Naive thymus-derived CD4-positive, alpha-beta T cell (primary cell): Measurements from ENCODE around the gene ABL2. TPM values are rescaled to one million over a fixed set of nuclear protein-coding genes. Genes with fewer than 3 reads are reported as not detected.
"Not testable (repeated sequence)": the region's sequence is repeated elsewhere in the genome, so short reads cannot be mapped to it uniquely, and the experiment has no call there.

Experiments
- ATAC-seq: fragments of 150-1000 bp; cut with Tn5 transposase; 2 replicates; pipeline ENCODE4 v1.10.0; 2021; ENCODE audit warnings: mild to moderate bottlenecking, moderate library complexity
- CTCF ChIA-PET: fragments of 350-600 bp; sonication (Branson Sonifier 250); formaldehyde crosslinking; loops from one replicate; lab custom pipeline; 2021; ENCODE audit warnings: antibody characterized with exemption; lab: Charles Lee
- POLR2A ChIA-PET: fragments of 350-600 bp; sonication (Branson Sonifier 250); formaldehyde crosslinking; loops from one replicate; lab custom pipeline; 2021; ENCODE audit warnings: antibody characterized with exemption, inconsistent platforms; lab: Charles Lee
- DNase-seq, 9 donors: peaks; one replicate each; pipeline versions ENCODE4 v3.0.0 to v3.0.0-alpha.2; 2020 to 2022; ENCODE audit warnings: mixed read lengths in 1 of 9
- H3K27ac ChIP-seq: one replicate; pipeline ENCODE4 v1.7.0; 2013; ENCODE audit warnings: mild to moderate bottlenecking, low read depth, low read length, moderate library complexity
- H3K27me3 ChIP-seq, 2 donors: one replicate each; pipeline ENCODE4 v1.7.0; 2013; ENCODE audit warnings: low read length in 2 of 2, mild to moderate bottlenecking in 2 of 2, moderate library complexity in 2 of 2; ENCODE audit not compliant: control insufficient read depth in 2 of 2, insufficient read depth in 2 of 2
- H3K36me3 ChIP-seq, 3 experiments: 1 replicate in 2 of 3; 2 replicates in 1 of 3; pipeline ENCODE4 v1.7.0; 2013; ENCODE audit warnings: low read length in 3 of 3, mild to moderate bottlenecking in 3 of 3, moderate library complexity in 1 of 3; ENCODE audit not compliant: insufficient read depth in 3 of 3, control insufficient read depth in 2 of 3
- H3K4me1 ChIP-seq, 2 donors: one replicate each; pipeline ENCODE4 v1.7.0; 2013; ENCODE audit warnings: low read length in 2 of 2, mild to moderate bottlenecking in 2 of 2, moderate library complexity in 1 of 2; ENCODE audit not compliant: control insufficient read depth in 2 of 2, insufficient read depth in 2 of 2
- H3K4me3 ChIP-seq: 2 replicates; pipeline ENCODE4 v1.7.0; 2013; ENCODE audit warnings: mild to moderate bottlenecking, low read length
- H3K9me3 ChIP-seq, 3 experiments: 1 replicate in 2 of 3; 2 replicates in 1 of 3; pipeline ENCODE4 v1.7.0; 2013; ENCODE audit warnings: low read length in 3 of 3; ENCODE audit not compliant: control insufficient read depth in 2 of 3
- H3K27ac Mint-ChIP-seq, 9 donors: one replicate each; pipeline ENCODE4 v1.8.0; 2020 to 2022; ENCODE audit warnings: mixed read lengths in 9 of 9, mild to moderate bottlenecking in 8 of 9, moderate library complexity in 5 of 9, inconsistent platforms in 2 of 9
- H3K27me3 Mint-ChIP-seq, 5 donors: one replicate each; pipeline ENCODE4 v1.8.0; 2021 to 2022; ENCODE audit warnings: mixed read lengths in 5 of 5, mild to moderate bottlenecking in 1 of 5
- H3K36me3 Mint-ChIP-seq, 5 donors: one replicate each; pipeline ENCODE4 v1.8.0; 2020 to 2022; ENCODE audit warnings: mixed read lengths in 5 of 5, mild to moderate bottlenecking in 3 of 5, inconsistent platforms in 1 of 5
- H3K4me1 Mint-ChIP-seq, 7 donors: one replicate each; pipeline ENCODE4 v1.8.0; 2020 to 2022; ENCODE audit warnings: mixed read lengths in 7 of 7, mild to moderate bottlenecking in 3 of 7, inconsistent platforms in 1 of 7
- H3K4me3 Mint-ChIP-seq, 10 donors: one replicate each; pipeline ENCODE4 v1.8.0; 2020 to 2022; ENCODE audit warnings: mild to moderate bottlenecking in 10 of 10, mixed read lengths in 10 of 10, moderate library complexity in 6 of 10, inconsistent platforms in 2 of 10
- H3K9me3 Mint-ChIP-seq, 11 donors: one replicate each; pipeline ENCODE4 v1.8.0; 2020 to 2022; ENCODE audit warnings: mixed read lengths in 11 of 11, mild to moderate bottlenecking in 4 of 11, inconsistent platforms in 1 of 11, moderate library complexity in 1 of 11
- intact Hi-C, 2 donors: fragments of 100-400 bp; cut with micrococcal nuclease; formaldehyde crosslinking; loops; one replicate each; pipeline ENCODE4 v1.15.1; 2023
- polyA plus RNA-seq, 2 donors: library from polyadenylated mRNA; unstranded; fragments of 300-500 nt; fragmentation: Illumina TruSeq; gene quantifications; one replicate each; pipeline ENCODE4 v1.2.3, GENCODE V29; 2021
- total RNA-seq, 6 experiments: library from RNA in 5 of 6; stranded (reverse) in 5 of 6; gene quantifications; 1 replicate in 5 of 6; 2 replicates in 1 of 6; pipeline ENCODE4 v1.2.3 and lab custom pipeline; 2021 to 2026

ABL2 gene
- total and polyA plus RNA-seq, 7 experiments from 2014 or later, result 1.9 to 20.1 (median 17.1) TPM

GRCh38 chr1:179228783-179229213 is 679 bp downstream of the ABL2 start:
- CTCF ChIA-PET, result no interaction called here
- H3K9me3 Mint-ChIP-seq, result no peaks in the 10 kb centered on the region
- POLR2A ChIA-PET, result no interaction called here
- Histone ChIP-seq H3K4me3 (peak overlapping the region; percentile 66), H3K27ac (peak overlapping the region; percentile 51), H3K9me3 (no peaks in the 10 kb centered on the region), H3K27me3 (no peaks in the 10 kb centered on the region), H3K4me1 (peaks cover 0 to 14% of the 10 kb centered on the region in 2 donors), H3K36me3 (peaks cover 0 to 4% (median 0%) of the 10 kb centered on the region in 3 experiments)
- peak; percentile 21 for ATAC-seq
- intact Hi-C loops, result loop anchor here (2.0 to 5.0 kb wide), 4 partner anchors 150 to 501 kb away; partner anchors contain the start of genes FAM20B (in 1 of the 2) and RALGPS2 (in 1 of the 2)
- H3K4me3 Mint-ChIP-seq, result peak overlapping the region; percentile 85 to 97 (median 92)
- H3K4me1 Mint-ChIP-seq, result peaks cover 20 to 43% (median 39%) of the 10 kb centered on the region in 7 donors
- DNase-seq, result peak in 7 of 9 donors; percentile 3 to 51 (median 17)
- H3K27me3 Mint-ChIP-seq, result peaks cover 0 to 5% (median 0%) of the 10 kb centered on the region in 5 donors
- H3K27ac Mint-ChIP-seq, result peak overlapping the region; percentile 29 to 90 (median 84)
- peaks cover 0 to 7% (median 0%) of the 10 kb centered on the region in 5 donors for H3K36me3 Mint-ChIP-seq

GRCh38 chr1:179226738-179227137 is 2.7 kb downstream of the ABL2 start:
- DNase-seq, result no peak
- Histone ChIP-seq H3K36me3 (peaks cover 0 to 4% (median 0%) of the 10 kb centered on the region in 3 experiments), H3K4me3 (no peak overlapping the region), H3K27me3 (no peaks in the 10 kb centered on the region), H3K27ac (no peak overlapping the region), H3K4me1 (peaks cover 0 to 14% of the 10 kb centered on the region in 2 donors), H3K9me3 (no peaks in the 10 kb centered on the region)
- POLR2A ChIA-PET, result no interaction called here
- CTCF ChIA-PET, result no interaction called here
- Mint-ChIP-seq H3K27me3 (peaks cover 0 to 5% (median 0%) of the 10 kb centered on the region in 5 donors), H3K36me3 (peaks cover 0 to 14% (median 3%) of the 10 kb centered on the region in 5 donors), H3K27ac (peak overlapping the region in 5 of 9 donors; percentile 1 to 20 (median 8)), H3K4me3 (peak overlapping the region in 6 of 10 donors; percentile 3 to 93 (median 31)), H3K4me1 (peaks cover 22 to 43% (median 39%) of the 10 kb centered on the region in 7 donors), H3K9me3 (no peaks in the 10 kb centered on the region)
- intact Hi-C loops, result loop anchor here in 1 of 2 donors (5.0 kb wide), 1 partner anchor 499 kb away; the partner anchor contains the start of gene RALGPS2
- ATAC-seq, result no peak

- ATAC-seq, H3K4me3 Mint-ChIP-seq, H3K27me3 ChIP-seq, H3K9me3 Mint-ChIP-seq, H3K27me3 Mint-ChIP-seq, intact Hi-C loops, H3K27ac Mint-ChIP-seq, DNase-seq, H3K9me3 ChIP-seq, H3K27ac ChIP-seq, H3K36me3 ChIP-seq, H3K4me3 ChIP-seq, POLR2A ChIA-PET: not testable (repeated sequence)
- CTCF ChIA-PET, result interaction anchor here (0.6 kb wide), 1 partner anchor 28 kb away, joined by 3 read pairs; no protein-coding TSS in a partner anchor
- peaks cover 0 to 14% of the 10 kb centered on the region in 2 donors for H3K4me1 ChIP-seq
- Mint-ChIP-seq H3K4me1 (peaks cover 21 to 45% (median 30%) of the 10 kb centered on the region in 7 donors), H3K36me3 (peaks cover 0 to 26% (median 12%) of the 10 kb centered on the region in 5 donors)
Measured at GRCh38 chr1:179224466-179224865, 5.0 kb downstream of the ABL2 start.

- H3K4me3 ChIP-seq, DNase-seq, CTCF ChIA-PET, H3K27ac ChIP-seq, H3K9me3 ChIP-seq, H3K9me3 Mint-ChIP-seq, ATAC-seq, H3K4me1 ChIP-seq, H3K27me3 ChIP-seq, H3K36me3 ChIP-seq, H3K27ac Mint-ChIP-seq, intact Hi-C loops, POLR2A ChIA-PET, H3K27me3 Mint-ChIP-seq, H3K4me3 Mint-ChIP-seq: not testable (repeated sequence)
- H3K4me1 Mint-ChIP-seq, result peaks cover 6 to 27% (median 12%) of the 10 kb centered on the region in 7 donors
- peaks cover 0 to 38% (median 12%) of the 10 kb centered on the region in 5 donors for H3K36me3 Mint-ChIP-seq
Measured at GRCh38 chr1:179221121-179221520, 8.4 kb downstream of the ABL2 start.

- Histone ChIP-seq H3K9me3 (no peaks in the 10 kb centered on the region), H3K27ac (no peak overlapping the region)
- intact Hi-C loops, result no loop called here
Measured at GRCh38 chr1:179217943-179218507, 11.5 kb downstream of the ABL2 start.

GRCh38 chr1:179213317-179213716 is 16.2 kb downstream of the ABL2 start:
- ATAC-seq, intact Hi-C loops, H3K9me3 ChIP-seq, H3K9me3 Mint-ChIP-seq, H3K4me3 ChIP-seq, H3K36me3 ChIP-seq, POLR2A ChIA-PET, H3K4me3 Mint-ChIP-seq, H3K4me1 ChIP-seq, H3K27me3 ChIP-seq, DNase-seq, H3K27ac Mint-ChIP-seq, H3K27me3 Mint-ChIP-seq, H3K27ac ChIP-seq: not testable (repeated sequence)
- H3K4me1 Mint-ChIP-seq, result peaks cover 5 to 37% (median 21%) of the 10 kb centered on the region in 7 donors
- CTCF ChIA-PET, result interaction anchor here (0.8 kb wide), 1 partner anchor 13 kb away, joined by 4 read pairs; no protein-coding TSS in a partner anchor
- H3K36me3 Mint-ChIP-seq, result peaks cover 4 to 12% (median 10%) of the 10 kb centered on the region in 5 donors

More at GRCh38 chr1:179217943-179218507, 11.5 kb downstream of the ABL2 start:
- Mint-ChIP-seq H3K9me3 (no peaks in the 10 kb centered on the region), H3K27ac (no peak overlapping the region), H3K27me3 (no peaks in the 10 kb centered on the region), H3K4me3 (no peak overlapping the region), H3K36me3 (peaks cover 0 to 30% (median 12%) of the 10 kb centered on the region in 5 donors), H3K4me1 (peaks cover 4 to 30% (median 17%) of the 10 kb centered on the region in 7 donors)
- ATAC-seq, result peak; percentile 63
- CTCF ChIA-PET, result no interaction called here
- POLR2A ChIA-PET, result no interaction called here
- Histone ChIP-seq H3K27me3 (no peaks in the 10 kb centered on the region), H3K36me3 (peaks cover 0 to 9% (median 0%) of the 10 kb centered on the region in 3 experiments), H3K4me1 (no peaks in the 10 kb centered on the region), H3K4me3 (no peak overlapping the region)
- DNase-seq, result no peak
